Liver (tissue), 9 donors: ENCODE measurements around the gene ELL. TPM values are rescaled to one million over a fixed set of nuclear protein-coding genes. Genes with fewer than 3 reads are reported as not detected.
A peak's percentile ranks its signal among the peaks of the same experiment; 100 is the strongest.

Experiments used
- DNase-seq: peaks from one replicate; pipeline ENCODE4 v3.0.0-alpha.2; 2017; ENCODE audit warnings: low spot score
- H3K27ac ChIP-seq, 2 donors: one replicate each; pipeline ENCODE4 v1.7.0; 2013; ENCODE audit warnings: inconsistent platforms in 2 of 2, low read length in 2 of 2, control low read depth in 1 of 2, low read depth in 1 of 2, mild to moderate bottlenecking in 1 of 2
- H3K27me3 ChIP-seq, 4 donors: one replicate each; pipeline versions ENCODE4 v1.6.1 to v1.7.0; 2013; ENCODE audit warnings: low read length in 3 of 4, inconsistent platforms in 1 of 4, mild to moderate bottlenecking in 1 of 4, moderate library complexity in 1 of 4; ENCODE audit not compliant: control insufficient read depth in 4 of 4, insufficient read depth in 4 of 4
- H3K36me3 ChIP-seq, 4 donors: one replicate each; pipeline versions ENCODE4 v1.6.1 to v1.7.0; 2013; ENCODE audit warnings: low read length in 3 of 4, mild to moderate bottlenecking in 3 of 4, low read depth in 1 of 4, moderate library complexity in 1 of 4; ENCODE audit not compliant: control insufficient read depth in 4 of 4, insufficient read depth in 3 of 4
- H3K4me1 ChIP-seq, 4 donors: one replicate each; pipeline versions ENCODE4 v1.6.1 to v1.7.0; 2013; ENCODE audit warnings: low read length in 3 of 4, mild to moderate bottlenecking in 3 of 4, moderate library complexity in 1 of 4; ENCODE audit not compliant: control insufficient read depth in 4 of 4, insufficient read depth in 4 of 4
- H3K4me3 ChIP-seq, 3 donors: one replicate each; pipeline versions ENCODE4 v1.6.1 to v1.7.0; 2013; ENCODE audit warnings: low read length in 3 of 3, control low read depth in 1 of 3, low read depth in 1 of 3, mild to moderate bottlenecking in 1 of 3
- H3K9ac ChIP-seq, 2 donors: one replicate each; pipeline ENCODE4 v1.7.0; 2013; ENCODE audit warnings: low read length in 2 of 2, mild to moderate bottlenecking in 2 of 2, moderate library complexity in 2 of 2, control low read depth in 1 of 2, low read depth in 1 of 2
- H3K9me3 ChIP-seq, 4 donors: one replicate each; pipeline versions ENCODE4 v1.6.1 to v1.7.0; 2013; ENCODE audit warnings: low read length in 3 of 4; ENCODE audit not compliant: control insufficient read depth in 4 of 4
- FOXA1 ChIP-seq: IDR thresholded peaks from 2 replicates; pipeline ENCODE4 v1.6.1; 2016; ENCODE audit warnings: antibody characterized with exemption
- FOXA2 ChIP-seq: IDR thresholded peaks from 2 replicates; pipeline ENCODE4 v1.6.1; 2016; ENCODE audit warnings: antibody characterized with exemption
- GABPA ChIP-seq, 2 donors: IDR thresholded peaks in 1 of 2; conservative IDR thresholded peaks in 1 of 2; 2 replicates each; pipeline ENCODE4 v1.6.1; 2016; ENCODE audit warnings: antibody characterized with exemption in 2 of 2, mild to moderate bottlenecking in 1 of 2, moderate library complexity in 1 of 2
- HNF4A ChIP-seq, 2 donors: conservative IDR thresholded peaks; 2 replicates each; pipeline ENCODE4 v1.6.1; 2016; ENCODE audit warnings: antibody characterized with exemption in 2 of 2, mild to moderate bottlenecking in 2 of 2
- HNF4G ChIP-seq: IDR thresholded peaks from 2 replicates; pipeline ENCODE4 v1.6.1; 2016; ENCODE audit warnings: antibody characterized with exemption
- NR2F2 ChIP-seq: IDR thresholded peaks from 2 replicates; pipeline ENCODE4 v1.6.1; 2016; ENCODE audit warnings: antibody characterized with exemption
- RAD21 ChIP-seq, 2 donors: IDR thresholded peaks; 2 replicates each; pipeline ENCODE4 v1.6.1; 2016; ENCODE audit warnings: antibody characterized with exemption in 2 of 2, mild to moderate bottlenecking in 2 of 2
- REST ChIP-seq: IDR thresholded peaks from 2 replicates; pipeline ENCODE4 v1.6.1; 2016; ENCODE audit warnings: antibody characterized with exemption, mild to moderate bottlenecking
- RXRA ChIP-seq, 2 donors: IDR thresholded peaks; 2 replicates each; pipeline ENCODE4 v1.6.1; 2017 to 2018; ENCODE audit warnings: antibody characterized with exemption in 2 of 2, mild to moderate bottlenecking in 1 of 2
- SP1 ChIP-seq: IDR thresholded peaks from 2 replicates; pipeline ENCODE4 v1.6.1; 2018; ENCODE audit warnings: antibody characterized with exemption, mild to moderate bottlenecking
- TAF1 ChIP-seq: conservative IDR thresholded peaks from 2 replicates; pipeline ENCODE4 v1.6.1; 2016; ENCODE audit warnings: antibody characterized with exemption, mild to moderate bottlenecking
- YY1 ChIP-seq: IDR thresholded peaks from 2 replicates; pipeline ENCODE4 v1.6.1; 2016; ENCODE audit warnings: antibody characterized with exemption, mild to moderate bottlenecking
- ZBTB33 ChIP-seq: IDR thresholded peaks from 2 replicates; pipeline ENCODE4 v1.6.1; 2016; ENCODE audit warnings: antibody characterized with exemption
- WGBS: extraction: QIAGEN DNeasy Blood & Tissue Kit; methylation state at CpG from one replicate; pipeline ENCODE4 v1.1.7; 2013; 5-methylcytosine and 5-hydroxymethylcytosine counted together
- polyA plus RNA-seq, 2 donors: library from polyadenylated mRNA; stranded (reverse) in 1 of 2; unstranded in 1 of 2; fragments of 200-250 nt in 1 of 2; fragments of >200 nt in 1 of 2; fragmentation: Nextera tagmentation in 1 of 2; extraction: Ambion mirVana in 1 of 2; gene quantifications; one replicate each; pipeline versions ENCODE4 v1.2.1 to v1.2.3, GENCODE V29; 2013 to 2015
- total RNA-seq, 2 donors: library from RNA; depleted of rRNA; stranded (reverse); fragments of >200 nt; gene quantifications; one replicate each; pipeline ENCODE4 v1.2.3, GENCODE V29; 2014
- TF ChIP-seq, protein P1 (sequence below): IDR thresholded peaks from 2 replicates; pipeline ENCODE4 v1.6.1; 2016; ENCODE audit warnings: antibody characterized with exemption
- TF ChIP-seq, protein P2 (sequence below): fragments of 150-350 bp; IDR thresholded peaks from 2 replicates; pipeline ENCODE4 v1.5.1; 2017; ENCODE audit warnings: improper control_type of control experiment, low read depth, low read length; ENCODE audit not compliant: missing input control
- donor health status: healthy.
- donor health status: healthy.
- donor health status: healthy.
- donor health status: healthy.
- donor health status: healthy.

ELL gene
- total and polyA plus RNA-seq, 4 donors = 4.5 to 10.5 (median 6.6) TPM

GRCh38 chr19:18562086-18562485 lies 40.2 kb upstream of the ELL start:
- no peak overlapping the region for H3K4me3 ChIP-seq
- peaks cover 2 to 13% (median 7%) of the 10 kb centered on the region in 4 donors for H3K4me1 ChIP-seq
- peak overlapping the region; percentile 68 to 71 for H3K27ac ChIP-seq
- no peak for DNase-seq
- no peaks in the 10 kb centered on the region for H3K27me3 ChIP-seq
- peaks cover 4 to 30% (median 13%) of the 10 kb centered on the region in 4 donors for H3K36me3 ChIP-seq
- WGBS = 79% methylated on average over 14 of the region's 14 CpGs
- H3K9me3 ChIP-seq = no peaks in the 10 kb centered on the region
- no peak overlapping the region for H3K9ac ChIP-seq
- peak; percentile 19 for TF ChIP-seq NR2F2
- no peak for TF ChIP-seq FOXA1

DNA sequence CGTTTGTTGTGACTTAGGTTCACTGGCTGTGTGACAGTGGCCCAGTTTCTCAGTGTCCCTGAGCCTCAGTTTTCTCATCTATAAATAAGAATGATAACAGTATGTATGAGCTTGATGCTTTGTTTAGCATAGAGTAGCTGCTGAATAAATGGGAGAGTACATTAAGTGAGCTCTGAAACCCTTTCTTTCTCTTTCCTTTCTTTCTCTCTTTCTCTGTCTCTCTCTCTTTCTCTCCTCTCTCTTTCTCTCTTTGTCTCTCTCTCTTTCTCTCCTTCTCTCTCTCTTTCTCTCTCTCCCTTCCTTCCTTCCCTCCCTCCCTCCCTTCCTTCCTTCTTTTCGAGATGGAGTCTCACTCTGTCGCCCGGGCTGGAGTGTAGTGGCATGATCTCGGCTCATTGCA lies 37.8 kb upstream of the ELL start:
- WGBS = 67% methylated on average over 5 of the region's 5 CpGs
- TF ChIP-seq HNF4G (no peak), YY1 (no peak), GABPA (IDR thresholded peaks at IDR 0.05 in 1 of 2, conservative IDR thresholded peaks at IDR 0.05 in 1 of 2) (no peak), TAF1 (no peak), ZBTB33 (no peak), SP1 (no peak), RAD21 (IDR thresholded peaks at IDR 0.05) (no peak), FOXA1 (no peak), HNF4A (conservative IDR thresholded peaks at IDR 0.05) (no peak), FOXA2 (no peak), RXRA (IDR thresholded peaks at IDR 0.05) (no peak), NR2F2 (no peak)
- TF ChIP-seq, protein P1, sequence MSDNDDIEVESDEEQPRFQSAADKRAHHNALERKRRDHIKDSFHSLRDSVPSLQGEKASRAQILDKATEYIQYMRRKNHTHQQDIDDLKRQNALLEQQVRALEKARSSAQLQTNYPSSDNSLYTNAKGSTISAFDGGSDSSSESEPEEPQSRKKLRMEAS = no peak
- TF ChIP-seq, protein P2, sequence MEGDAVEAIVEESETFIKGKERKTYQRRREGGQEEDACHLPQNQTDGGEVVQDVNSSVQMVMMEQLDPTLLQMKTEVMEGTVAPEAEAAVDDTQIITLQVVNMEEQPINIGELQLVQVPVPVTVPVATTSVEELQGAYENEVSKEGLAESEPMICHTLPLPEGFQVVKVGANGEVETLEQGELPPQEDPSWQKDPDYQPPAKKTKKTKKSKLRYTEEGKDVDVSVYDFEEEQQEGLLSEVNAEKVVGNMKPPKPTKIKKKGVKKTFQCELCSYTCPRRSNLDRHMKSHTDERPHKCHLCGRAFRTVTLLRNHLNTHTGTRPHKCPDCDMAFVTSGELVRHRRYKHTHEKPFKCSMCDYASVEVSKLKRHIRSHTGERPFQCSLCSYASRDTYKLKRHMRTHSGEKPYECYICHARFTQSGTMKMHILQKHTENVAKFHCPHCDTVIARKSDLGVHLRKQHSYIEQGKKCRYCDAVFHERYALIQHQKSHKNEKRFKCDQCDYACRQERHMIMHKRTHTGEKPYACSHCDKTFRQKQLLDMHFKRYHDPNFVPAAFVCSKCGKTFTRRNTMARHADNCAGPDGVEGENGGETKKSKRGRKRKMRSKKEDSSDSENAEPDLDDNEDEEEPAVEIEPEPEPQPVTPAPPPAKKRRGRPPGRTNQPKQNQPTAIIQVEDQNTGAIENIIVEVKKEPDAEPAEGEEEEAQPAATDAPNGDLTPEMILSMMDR = no peak
- Histone ChIP-seq H3K36me3 (peaks cover 0 to 12% (median 3%) of the 10 kb centered on the region in 4 donors), H3K9ac (no peak overlapping the region), H3K4me1 (peaks cover 2 to 13% (median 7%) of the 10 kb centered on the region in 4 donors), H3K4me3 (no peak overlapping the region), H3K27ac (peak overlapping the region; percentile 13 to 45), H3K9me3 (no peaks in the 10 kb centered on the region), H3K27me3 (no peaks in the 10 kb centered on the region)
- no peak for DNase-seq

DNA sequence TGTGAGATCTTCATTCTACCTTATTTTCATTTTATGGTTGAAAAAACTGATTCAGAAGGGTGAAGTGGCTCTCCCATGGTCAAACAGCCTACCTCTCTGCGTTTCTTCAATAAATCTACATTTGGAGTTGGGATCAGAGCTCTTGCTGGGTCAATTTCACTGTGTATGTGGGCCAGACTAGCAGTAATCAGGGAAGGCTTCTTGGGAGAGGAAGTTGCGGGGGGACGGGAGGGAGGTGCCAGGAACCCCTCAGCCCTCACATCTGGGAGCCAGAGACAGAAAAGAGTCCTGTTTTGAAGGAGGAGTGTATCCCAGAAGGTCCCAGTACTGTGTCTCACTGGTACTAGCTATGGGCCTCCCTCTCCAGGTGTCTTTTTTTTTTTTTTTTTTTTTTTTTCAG lies 36.7 kb upstream of the ELL start:
- Histone ChIP-seq H3K9me3 (no peaks in the 10 kb centered on the region), H3K27me3 (no peaks in the 10 kb centered on the region), H3K9ac (peak overlapping the region; percentile 55 to 99), H3K4me1 (peaks cover 2 to 13% (median 7%) of the 10 kb centered on the region in 4 donors), H3K27ac (peak overlapping the region; percentile 82 to 98), H3K36me3 (peaks cover 0 to 6% (median 0%) of the 10 kb centered on the region in 4 donors), H3K4me3 (peak overlapping the region; percentile 56 to 90 (median 84))
- DNase-seq = no peak
- WGBS = 64% methylated on average over 3 of the region's 3 CpGs
- TF ChIP-seq HNF4A (conservative IDR thresholded peaks at IDR 0.05) = no peak
- TF ChIP-seq FOXA1 = no peak
- no peak for TF ChIP-seq REST
